Activated CD4-positive, CD25-positive, alpha-beta regulatory T cell treated with anti-CD3 and anti-CD28 coated beads, Interleukin-2, amount 50 U/mL, for 16 hours (primary cell): ENCODE measurements around the gene EIF4G2.

Experiments
- DNase-seq: peaks from one replicate; pipeline ENCODE4 v3.0.0-alpha.2; 2020; ENCODE audit warnings: low read depth, low spot score

Gene EIF4G2

GRCh38 chr11:10777393-10777793, 31.3 kb downstream of the EIF4G2 start:
- DNase-seq, result no peak

- no peak for DNase-seq
Observed at GRCh38 chr11:10774811-10775210, 33.9 kb downstream of the EIF4G2 start.

DNA sequence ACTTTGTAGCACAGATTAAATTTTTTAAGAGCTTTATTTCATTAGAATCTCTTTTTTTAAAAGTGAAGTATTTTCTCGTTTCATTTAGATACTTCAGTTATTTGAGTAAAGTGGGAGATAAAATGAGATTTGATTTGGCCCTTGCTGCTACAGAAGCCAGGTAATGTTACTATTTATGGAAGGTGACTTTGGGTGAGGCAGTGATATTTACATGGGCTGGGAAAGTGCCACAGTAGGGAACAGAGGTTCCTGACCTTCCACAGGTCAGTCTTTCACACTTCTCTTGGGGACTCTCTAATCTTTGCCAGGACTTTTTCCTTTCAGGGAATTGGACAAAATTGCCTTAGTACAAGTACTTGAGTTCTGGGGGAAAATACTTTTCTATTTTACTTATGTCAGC, 37.3 kb downstream of the EIF4G2 start:
- DNase-seq, result no peak

GRCh38 chr11:10770626-10771254, 38.0 kb downstream of the EIF4G2 start:
- no peak for DNase-seq

GRCh38 chr11:10764412-10764811, 44.3 kb downstream of the EIF4G2 start:
- no peak for DNase-seq

- DNase-seq, result no peak
Observed at GRCh38 chr11:10763766-10764165, 45.0 kb downstream of the EIF4G2 start.

GRCh38 chr11:10762913-10763421, 45.8 kb downstream of the EIF4G2 start:
- DNase-seq, result no peak

DNA sequence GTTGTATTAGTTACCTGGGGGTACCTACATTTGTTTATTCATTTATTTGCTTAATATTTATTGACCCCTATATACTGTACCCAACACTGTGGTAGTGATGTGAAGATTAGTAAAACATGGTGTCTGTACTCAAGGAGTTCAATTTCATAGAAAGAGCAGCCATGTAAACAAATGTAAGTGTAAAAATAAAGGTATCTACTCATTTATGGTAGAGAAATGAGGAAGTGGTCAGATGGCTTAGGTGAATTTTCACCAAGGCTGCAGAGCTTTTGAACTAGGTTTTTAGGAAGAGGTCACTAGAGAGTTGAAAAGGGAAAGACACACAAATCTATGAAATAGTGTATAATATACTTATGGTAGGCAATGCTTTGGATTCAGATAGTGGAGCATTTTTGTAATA, 46.5 kb downstream of the EIF4G2 start:
- no peak for DNase-seq

- no peak for DNase-seq
Observed at GRCh38 chr11:10761085-10761698, 47.5 kb downstream of the EIF4G2 start.

DNA sequence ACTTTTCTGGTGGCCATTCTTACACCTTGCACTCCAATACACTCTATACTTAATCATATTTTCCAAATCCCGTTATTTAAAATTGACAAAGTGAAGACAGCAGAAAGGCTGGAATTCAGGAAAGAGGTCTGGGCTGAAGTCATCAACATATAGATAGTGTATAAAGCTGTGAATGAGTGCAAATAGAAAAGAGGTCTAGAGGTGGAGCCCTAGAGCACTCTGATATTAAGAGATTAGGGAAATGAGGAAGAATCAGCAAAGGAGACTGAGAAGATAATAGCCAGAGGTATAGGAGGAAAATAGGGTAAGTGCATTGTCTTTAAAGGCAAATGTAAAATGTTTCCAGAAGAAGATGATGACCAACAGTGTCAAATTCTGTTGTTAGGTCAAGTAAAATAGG, 49.8 kb downstream of the EIF4G2 start:
- no peak for DNase-seq

- DNase-seq, result no peak
Observed at GRCh38 chr11:10752486-10752885, 56.2 kb downstream of the EIF4G2 start.

- no peak for DNase-seq
Observed at GRCh38 chr11:10752061-10752460, 56.7 kb downstream of the EIF4G2 start.

GRCh38 chr11:10751581-10751940, 57.2 kb downstream of the EIF4G2 start:
- no peak for DNase-seq

DNA sequence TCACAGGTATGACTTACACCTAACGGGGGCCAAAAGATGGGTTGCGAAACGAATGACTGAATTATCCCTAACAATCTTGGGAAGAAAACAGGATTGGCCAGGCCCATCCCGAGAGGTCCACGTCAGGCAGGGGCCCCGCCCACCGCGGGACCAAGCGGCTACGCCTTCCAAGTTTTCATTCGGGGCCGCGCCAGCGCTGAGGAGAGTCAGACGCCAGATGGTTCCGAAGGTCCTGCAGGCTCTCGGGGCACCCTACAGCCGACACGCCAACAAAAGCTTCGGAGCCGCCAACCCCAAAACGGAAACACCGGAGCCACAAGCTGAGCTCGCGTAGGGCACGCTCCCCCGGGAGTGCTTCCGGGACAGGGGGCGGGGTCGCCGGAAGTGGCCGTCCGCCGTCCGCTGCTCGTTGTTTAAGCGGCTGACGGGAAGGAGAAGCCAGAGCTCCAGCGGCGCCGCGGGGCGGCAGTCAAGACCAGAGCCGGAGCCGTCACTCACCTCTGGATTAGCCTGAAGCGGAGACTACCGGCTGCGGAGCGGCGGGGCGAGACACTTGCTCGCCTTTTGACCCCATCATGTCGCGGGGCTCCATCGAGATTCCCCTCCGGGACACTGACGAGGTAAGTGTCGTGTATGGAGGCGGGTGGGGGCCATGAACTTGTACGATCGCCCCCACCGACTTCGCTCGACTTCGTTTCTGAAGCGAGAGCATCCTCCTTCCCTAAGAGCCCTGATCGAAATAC, 57.7 kb downstream of the EIF4G2 start, which contains the start of gene CTR9:
TSS of gene CTR9 (plus strand) at position 409 of the 743 bp plus-strand sequence. CDS start at position 576, 167 bp downstream.
- DNase-seq, result peak; percentile 83

DNA sequence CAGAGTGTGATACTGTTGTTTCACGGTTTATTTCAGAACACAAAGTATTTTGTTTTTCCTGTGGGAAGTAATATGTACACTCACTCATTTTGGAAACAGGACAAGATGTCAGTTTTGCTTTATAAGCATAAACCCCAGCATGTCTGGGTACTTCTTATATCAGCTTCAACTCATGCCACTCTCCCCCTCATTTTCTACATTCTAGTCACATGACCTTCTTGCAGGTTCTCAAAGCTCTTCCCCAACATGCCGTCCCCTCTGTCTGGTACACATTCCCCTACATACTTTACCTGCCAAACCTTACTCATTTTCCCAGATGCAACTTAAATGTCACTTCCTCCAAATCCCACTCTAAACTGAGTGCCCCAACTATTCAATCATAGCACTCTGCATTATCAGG, 59.2 kb downstream of the EIF4G2 start:
- no peak for DNase-seq

GRCh38 chr11:10747733-10748132, 61.0 kb downstream of the EIF4G2 start:
- DNase-seq, result no peak
